Activated naive CD4-positive, alpha-beta T cell (primary cell): ENCODE measurements around the gene SCML1.

Source experiments
- DNase-seq, 4 experiments: peaks; one replicate each; lab custom pipeline; 2025; lab: John Stamatoyannopoulos, UW

Gene SCML1

DNA sequence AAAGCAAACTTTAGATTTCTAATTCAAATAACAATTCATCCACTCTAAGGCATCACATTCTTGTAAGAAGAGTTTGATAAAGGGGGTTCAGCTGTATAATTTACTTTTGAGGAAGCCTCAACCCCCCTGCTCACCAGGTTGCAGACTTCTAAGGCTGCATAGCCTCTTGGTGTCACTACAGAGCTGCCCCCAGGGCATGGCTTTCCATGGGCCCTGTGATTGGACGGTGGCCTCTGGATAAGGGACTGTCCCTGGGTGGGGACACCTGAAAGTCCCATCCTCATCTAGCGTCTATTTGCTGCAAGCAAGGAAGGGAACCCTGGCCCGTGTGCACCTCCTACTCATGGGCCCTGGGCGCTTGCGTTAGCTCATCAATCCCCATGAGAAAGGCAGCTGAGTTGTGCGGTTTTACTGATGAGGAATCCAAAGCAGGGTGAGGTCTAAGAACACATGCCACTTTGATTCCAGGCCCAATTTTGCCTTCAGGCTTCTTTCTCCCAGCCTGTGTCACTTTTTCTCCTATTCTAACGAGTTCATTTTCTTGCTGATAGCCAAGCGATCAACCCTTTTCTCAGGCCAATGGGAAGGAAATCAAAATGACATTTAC lies 51.8 kb downstream of the SCML1 start:
- DNase-seq, result no peak

- peak; percentile 8 to 91 (median 36) for DNase-seq
Observed at GRCh38 chrX:17792826-17793225, 55.5 kb downstream of the SCML1 start.

DNA sequence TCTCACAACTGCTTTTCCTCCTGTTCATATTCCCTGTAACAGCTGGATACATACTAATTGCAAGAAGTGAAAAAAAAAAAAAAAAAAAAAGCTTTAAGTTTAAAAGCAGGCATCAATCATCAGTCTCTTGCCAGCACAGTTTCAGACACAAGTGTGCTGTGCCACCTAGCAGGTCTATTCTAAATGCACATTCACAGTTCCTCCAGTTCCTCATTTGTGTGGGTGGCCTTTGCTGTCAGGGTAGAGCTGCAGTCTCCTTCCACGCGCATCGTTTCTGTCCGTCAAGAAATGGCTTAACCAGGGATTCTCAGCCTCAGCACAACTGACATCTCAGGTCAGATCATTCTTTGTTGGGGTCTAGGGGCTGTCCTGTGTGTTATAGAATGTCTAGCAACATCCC lies 61.6 kb downstream of the SCML1 start:
- DNase-seq, result no peak

GRCh38 chrX:17801431-17801830 lies 64.1 kb downstream of the SCML1 start:
- no peak for DNase-seq

DNA sequence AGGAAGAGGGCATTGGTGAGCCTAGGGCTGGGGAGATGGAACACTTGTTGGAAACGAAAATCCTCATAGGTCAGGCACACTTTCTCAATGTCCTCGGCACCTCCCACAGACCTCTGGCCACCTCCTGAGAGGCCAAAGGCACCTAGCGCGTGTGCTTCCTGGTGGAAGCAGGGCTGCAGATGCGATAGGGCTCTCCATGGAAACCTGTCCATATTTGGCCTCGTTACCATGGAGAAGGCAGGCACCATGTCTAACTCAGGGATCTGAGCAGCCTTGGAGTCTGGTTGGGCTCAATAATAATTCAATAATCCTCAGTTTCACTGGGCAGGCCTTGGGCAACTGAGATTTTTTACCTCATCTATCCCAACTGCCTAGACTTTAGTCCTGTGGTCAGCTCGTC lies 65.5 kb downstream of the SCML1 start:
- no peak for DNase-seq

DNA sequence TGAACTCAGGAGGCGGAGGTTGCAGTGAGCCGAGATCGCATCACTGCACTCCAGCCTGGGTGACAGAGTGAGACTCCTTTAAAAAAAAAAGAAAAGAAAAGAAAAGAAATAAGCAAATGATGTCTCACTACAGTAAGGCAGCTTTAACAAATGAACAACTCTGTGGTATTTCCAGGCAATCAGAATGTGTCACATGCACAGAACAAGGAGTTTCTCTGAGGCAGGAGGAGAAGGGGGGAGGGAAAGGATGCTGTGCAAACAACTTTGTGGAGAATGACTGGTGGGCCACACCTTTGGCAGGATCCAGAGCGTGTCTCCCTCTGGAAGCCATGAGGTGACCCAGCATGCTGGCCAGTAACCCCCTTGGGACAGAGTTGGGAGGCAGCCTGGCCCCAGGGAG lies 66.2 kb downstream of the SCML1 start:
- no peak for DNase-seq
